Erythroblast (primary cell): ENCODE data around the gene GPR55.

Source experiments
- GATA1 ChIP-seq: IDR thresholded peaks from 2 replicates; pipeline ENCODE4 v1.6.1; 2011; ENCODE audit warnings: low read depth, mild to moderate bottlenecking, control low read depth, low read length, moderate library complexity
- POLR2A ChIP-seq: IDR thresholded peaks from 2 replicates; pipeline ENCODE4 v1.6.1; 2011; ENCODE audit warnings: mild to moderate bottlenecking, low read length

GRCh38 chr2:230863442-230864121, 61.5 kb downstream of the GPR55 start:
- TF ChIP-seq POLR2A: no peak
- TF ChIP-seq GATA1: no peak
